Pancreas (tissue), 10 donors: Measurements from ENCODE around the gene MARK3. TPM values are rescaled to one million over a fixed set of nuclear protein-coding genes. Genes with fewer than 3 reads are reported as not detected.

ENCODE experiments used
- ATAC-seq, 4 donors: fragments of 200-7000 bp; cut with Tn5 transposase; one replicate each; pipeline versions ENCODE4 v1.8.0 to v1.9.1; 2020; ENCODE audit warnings: mild to moderate bottlenecking in 4 of 4, moderate library complexity in 4 of 4
- DNase-seq, 6 donors: peaks; one replicate each; pipeline ENCODE4 v3.0.0-alpha.2; 2020
- FAIRE-seq: peaks from 2 replicates; lab custom pipeline; 2012; peaks lifted over from hg19 to GRCh38; lab: Jason Lieb, UNC
- H3K27ac ChIP-seq, 4 donors: fragments of 200-600 bp; sonication (generic); 1 replicate in 3 of 4; 2 replicates in 1 of 4; pipeline versions ENCODE4 v1.5.0 to v1.8.0; 2020
- H3K27me3 ChIP-seq, 4 donors: fragments of 200-600 bp; one replicate each; pipeline ENCODE4 v1.8.0; 2021
- H3K36me3 ChIP-seq, 3 donors: fragments of 200-600 bp; sonication (generic) in 1 of 3; one replicate each; pipeline versions ENCODE4 v1.5.0 to v1.8.0; 2020 to 2021
- H3K4me1 ChIP-seq, 3 donors: fragments of 200-600 bp; one replicate each; pipeline ENCODE4 v1.8.0; 2021
- H3K4me3 ChIP-seq, 4 donors: fragments of 200-600 bp; sonication (generic) in 2 of 4; one replicate each; pipeline versions ENCODE4 v1.5.0 to v1.8.0; 2020 to 2021
- H3K9me3 ChIP-seq, 4 donors: fragments of 200-600 bp; one replicate each; pipeline ENCODE4 v1.8.0; 2021
- CTCF ChIP-seq, 4 donors: fragments of 200-600 bp; sonication (generic) in 3 of 4; IDR thresholded peaks; one replicate each; pipeline versions ENCODE4 v1.5.0 to v1.8.0; 2021; ENCODE audit warnings: antibody characterized with exemption in 4 of 4
- WGBS, 2 donors: extraction: QIAGEN DNeasy Blood & Tissue Kit; methylation state at CpG; one replicate each; pipeline ENCODE4 v1.1.7; 2013; 5-methylcytosine and 5-hydroxymethylcytosine counted together
- intact Hi-C, 3 donors: fragments of 100-400 bp; cut with DNase I; formaldehyde crosslinking; loops; one replicate each; pipeline versions ENCODE4 v1.11.1 to v1.14.2; 2022
- polyA plus RNA-seq, 2 donors: library from polyadenylated mRNA; stranded (reverse); fragments of 200-250 nt; gene quantifications; one replicate each; pipeline ENCODE4 v1.2.3, GENCODE V29; 2013
- total RNA-seq, 6 donors: library from RNA; stranded (reverse); fragmentation: NEBNext Ultra II Directional in 4 of 6; extraction: Animal tissue kit (Norgen Biotek cat#: 25700) in 4 of 6; gene quantifications; one replicate each; pipeline versions ENCODE4 v1.2.1 to v1.2.4, GENCODE V29; 2021 to 2023
- donor health status: healthy with polysubstance abuse.
- donor health status: DM: no; HTN: no; CAD: no; lungs with moderate emphysema.
- donor health status: DM: no; HTN: no; CAD: no.
- donor health status: control.
- donor health status: control.
- donor health status: Bipolar disorder and iron deficiency.
- donor health status: DM: yes; HTN: yes; CAD: no.
- donor health status: DM: no; HTN: no; CAD: no.
- donor health status: DM: no; HTN: no; CAD: no.
- donor health status: DM: yes; HTN: yes; CAD: no.

The MARK3 gene
- total and polyA plus RNA-seq, 8 donors: 35.3 to 110 (median 47.0) TPM

GRCh38 chr14:103533137-103533998 is 148.2 kb downstream of the MARK3 start:
- DNase-seq (peak in 2 of 6 donors; percentile 29 to 64), ATAC-seq (no peak), FAIRE-seq (no peak)
- H3K4me3 ChIP-seq: no peak overlapping the region
- WGBS, 2 donors: 87% methylated on average over 18 to 23 of the region's 23 CpGs
- H3K36me3 ChIP-seq: no peaks in the 10 kb centered on the region
- H3K4me1 ChIP-seq: peaks cover 0 to 13% (median 8%) of the 10 kb centered on the region in 3 donors
- H3K27ac ChIP-seq: no peak overlapping the region
- H3K27me3 ChIP-seq: no peaks in the 10 kb centered on the region
- TF ChIP-seq CTCF (IDR thresholded peaks at IDR 0.05): no peak
- intact Hi-C loops: no loop called here
- no peaks in the 10 kb centered on the region for H3K9me3 ChIP-seq

DNA sequence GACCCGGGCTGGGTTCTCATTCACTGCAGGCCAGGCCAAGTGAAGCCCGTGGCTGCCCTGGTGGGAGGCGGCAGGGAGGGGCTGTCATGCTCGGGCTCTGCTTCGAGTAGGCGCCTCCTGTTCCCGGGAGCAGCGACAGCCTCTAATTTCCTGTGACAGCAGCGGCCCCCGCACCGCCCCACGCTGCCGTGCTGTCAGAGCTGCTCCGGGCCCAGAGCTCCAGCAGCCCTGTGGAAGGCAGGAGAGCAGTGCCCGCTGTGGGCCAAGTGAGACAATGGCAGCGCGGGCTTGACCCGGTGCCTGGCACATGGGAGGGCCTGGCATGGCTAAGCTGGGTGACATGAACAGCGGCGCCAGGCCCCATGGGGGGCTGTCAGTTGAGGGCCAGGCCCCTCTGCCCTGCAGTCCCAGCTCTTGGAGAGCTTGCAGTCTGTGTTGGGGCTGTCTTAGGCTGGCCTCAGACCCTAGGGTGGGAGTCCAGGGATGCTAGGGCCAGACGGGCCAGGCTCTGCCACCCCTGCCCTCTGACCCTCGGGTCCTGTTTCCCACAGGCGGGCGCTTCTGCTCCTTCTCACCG is 148.9 kb downstream of the MARK3 start:
- TF ChIP-seq CTCF (IDR thresholded peaks at IDR 0.05): no peak
- H3K27ac ChIP-seq: no peak overlapping the region
- FAIRE-seq (no peak), ATAC-seq (no peak), DNase-seq (peak in 2 of 6 donors; percentile 20 to 69)
- 85 to 90% methylated on average over 19 to 25 of the region's 25 CpGs for WGBS, 2 donors
- intact Hi-C loops: no loop called here
- H3K9me3 ChIP-seq: no peaks in the 10 kb centered on the region
- H3K36me3 ChIP-seq: no peaks in the 10 kb centered on the region
- peaks cover 0 to 13% (median 9%) of the 10 kb centered on the region in 3 donors for H3K4me1 ChIP-seq
- H3K4me3 ChIP-seq: no peak overlapping the region
- H3K27me3 ChIP-seq: no peaks in the 10 kb centered on the region

GRCh38 chr14:103534576-103535061 is 149.4 kb downstream of the MARK3 start:
- peak in 2 of 6 donors; percentile 43 to 82 for DNase-seq
- intact Hi-C loops: no loop called here
- H3K9me3 ChIP-seq: no peaks in the 10 kb centered on the region
- H3K27ac ChIP-seq: no peak overlapping the region
- 91 to 92% methylated on average over 19 to 22 of the region's 22 CpGs for WGBS, 2 donors
- peaks cover 0 to 13% (median 8%) of the 10 kb centered on the region in 3 donors for H3K4me1 ChIP-seq
- TF ChIP-seq CTCF (IDR thresholded peaks at IDR 0.05): no peak
- no peak for FAIRE-seq
- H3K36me3 ChIP-seq: no peaks in the 10 kb centered on the region
- no peaks in the 10 kb centered on the region for H3K27me3 ChIP-seq
- no peak overlapping the region for H3K4me3 ChIP-seq
- ATAC-seq: no peak

DNA sequence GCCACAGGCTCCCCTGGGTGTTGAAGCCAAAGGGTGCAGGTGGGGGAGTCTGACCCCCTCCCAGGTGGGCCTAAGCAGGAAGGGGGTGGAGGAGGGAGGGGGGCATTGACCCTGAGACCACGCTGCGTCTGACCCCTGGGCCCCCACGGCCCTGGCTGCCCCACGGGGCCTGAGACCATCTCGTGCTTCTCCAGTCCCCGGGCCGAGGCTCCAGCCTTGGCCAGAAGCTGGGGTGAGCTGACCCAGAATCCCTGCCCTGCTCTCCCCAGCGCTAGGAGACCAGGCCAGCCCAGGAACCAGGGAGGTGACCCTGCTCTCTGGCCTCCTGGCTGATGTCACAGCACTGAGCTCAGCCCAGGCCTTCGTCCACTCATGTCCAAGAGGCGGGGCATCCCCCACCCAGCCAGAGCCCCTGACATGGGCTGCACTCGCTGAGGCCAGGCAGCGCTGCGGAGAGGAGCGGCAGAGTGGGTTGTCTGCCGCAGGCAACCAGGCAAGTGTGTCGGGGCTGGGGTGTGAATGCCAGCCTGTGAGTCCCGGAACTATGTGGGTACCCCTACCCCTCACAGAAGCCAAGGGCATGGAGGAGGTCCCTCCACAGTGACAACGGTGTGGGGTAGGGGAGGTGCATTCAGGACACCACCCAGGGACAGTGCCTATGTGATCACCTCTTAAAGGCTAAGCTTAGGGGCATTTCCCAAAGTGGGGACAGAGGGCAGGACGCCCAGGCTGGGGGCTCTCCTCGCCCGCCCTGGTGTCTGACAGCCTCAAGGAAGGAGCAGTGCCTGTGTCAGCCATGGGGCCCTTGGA is 150.1 kb downstream of the MARK3 start:
- ATAC-seq (no peak), FAIRE-seq (no peak), DNase-seq (peak in 2 of 6 donors; percentile 46 to 73)
- Histone ChIP-seq H3K4me1 (peaks cover 0 to 6% (median 3%) of the 10 kb centered on the region in 3 donors), H3K36me3 (no peaks in the 10 kb centered on the region), H3K27ac (no peak overlapping the region), H3K9me3 (no peaks in the 10 kb centered on the region), H3K27me3 (no peaks in the 10 kb centered on the region), H3K4me3 (no peak overlapping the region)
- intact Hi-C loops: no loop called here
- WGBS, 2 donors: 86% methylated on average over 20 to 21 of the region's 21 CpGs
- TF ChIP-seq CTCF (IDR thresholded peaks at IDR 0.05): no peak
